Measurements from ENCODE around the gene MRPS33.

- TF ChIP-seq POLR2A (IDR thresholded peaks at IDR 0.05; ENCODE audit: low read length): no peak
- TF ChIP-seq GATA1 (IDR thresholded peaks at IDR 0.05; ENCODE audit: low read depth, low read length): no peak
These were observed 2.8 kb upstream of the MRPS33 start for GRCh38 chr7:141017555-141017954.
